ENCODE measurements around the gene TPP1. TPM values are rescaled to one million over a fixed set of nuclear protein-coding genes. Genes with fewer than 3 reads are reported as not detected.

The TPP1 gene
- total RNA-seq, 1 donor from 2014 or later: 207 TPM

DNA sequence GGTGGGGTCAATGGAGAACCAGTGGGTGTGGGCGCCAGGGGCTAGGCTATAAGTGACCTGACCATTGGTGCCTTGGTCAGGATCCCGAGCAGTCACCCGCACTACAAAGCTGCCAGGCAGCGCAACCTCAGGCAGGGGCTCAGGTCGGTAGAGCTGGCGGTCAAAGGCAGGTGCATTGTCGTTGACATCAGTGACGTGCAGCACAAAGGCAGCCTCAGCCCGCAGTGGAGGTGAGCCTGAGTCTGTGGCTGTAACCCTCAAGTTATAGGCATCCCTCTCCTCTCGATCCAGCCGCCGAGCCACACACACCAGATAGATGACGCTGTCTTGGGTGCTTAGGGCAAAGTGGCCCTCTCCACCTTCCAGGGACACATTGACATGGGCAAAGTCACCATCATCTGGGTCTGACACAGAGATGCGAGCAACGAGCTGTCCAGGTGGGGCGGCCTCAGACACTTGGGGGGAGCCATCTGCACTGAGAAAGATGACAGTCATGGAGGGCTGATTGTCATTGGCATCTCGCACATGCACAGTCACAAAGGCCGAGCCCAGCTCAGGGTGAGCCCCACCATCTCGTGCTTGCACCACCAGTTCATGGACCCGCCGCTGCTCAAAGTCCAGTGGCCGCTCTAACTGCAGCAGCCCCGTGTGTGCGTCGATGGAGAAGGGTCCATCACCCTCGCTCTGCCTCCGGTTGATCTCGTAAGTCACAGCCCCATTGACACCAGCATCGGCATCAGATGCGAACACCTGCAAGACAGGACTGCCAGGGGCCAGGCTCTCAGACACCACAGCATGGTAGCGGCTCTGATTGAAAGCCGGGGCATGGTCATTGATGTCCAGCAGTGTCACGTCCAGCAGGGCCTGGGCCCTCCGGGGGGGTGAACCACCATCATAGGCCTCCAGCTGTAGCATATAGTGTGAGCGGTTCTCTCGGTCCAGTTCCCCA, 21.1 kb upstream of the TPP1 start:
- no peak for ATAC-seq
- Histone ChIP-seq H3K27me3 (no peaks in the 10 kb centered on the region), H3K9me3 (no peaks in the 10 kb centered on the region), H3K4me3 (no peak overlapping the region), H3K36me3 (no peaks in the 10 kb centered on the region), H3K27ac (no peak overlapping the region), H3K4me1 (peaks cover 34% of the 10 kb centered on the region)
- TF ChIP-seq, protein P1, sequence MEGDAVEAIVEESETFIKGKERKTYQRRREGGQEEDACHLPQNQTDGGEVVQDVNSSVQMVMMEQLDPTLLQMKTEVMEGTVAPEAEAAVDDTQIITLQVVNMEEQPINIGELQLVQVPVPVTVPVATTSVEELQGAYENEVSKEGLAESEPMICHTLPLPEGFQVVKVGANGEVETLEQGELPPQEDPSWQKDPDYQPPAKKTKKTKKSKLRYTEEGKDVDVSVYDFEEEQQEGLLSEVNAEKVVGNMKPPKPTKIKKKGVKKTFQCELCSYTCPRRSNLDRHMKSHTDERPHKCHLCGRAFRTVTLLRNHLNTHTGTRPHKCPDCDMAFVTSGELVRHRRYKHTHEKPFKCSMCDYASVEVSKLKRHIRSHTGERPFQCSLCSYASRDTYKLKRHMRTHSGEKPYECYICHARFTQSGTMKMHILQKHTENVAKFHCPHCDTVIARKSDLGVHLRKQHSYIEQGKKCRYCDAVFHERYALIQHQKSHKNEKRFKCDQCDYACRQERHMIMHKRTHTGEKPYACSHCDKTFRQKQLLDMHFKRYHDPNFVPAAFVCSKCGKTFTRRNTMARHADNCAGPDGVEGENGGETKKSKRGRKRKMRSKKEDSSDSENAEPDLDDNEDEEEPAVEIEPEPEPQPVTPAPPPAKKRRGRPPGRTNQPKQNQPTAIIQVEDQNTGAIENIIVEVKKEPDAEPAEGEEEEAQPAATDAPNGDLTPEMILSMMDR (IDR thresholded peaks at IDR 0.05): no peak
- DNase-seq: no peak
- intact Hi-C loops (cut with DNase I): no loop called here

DNA sequence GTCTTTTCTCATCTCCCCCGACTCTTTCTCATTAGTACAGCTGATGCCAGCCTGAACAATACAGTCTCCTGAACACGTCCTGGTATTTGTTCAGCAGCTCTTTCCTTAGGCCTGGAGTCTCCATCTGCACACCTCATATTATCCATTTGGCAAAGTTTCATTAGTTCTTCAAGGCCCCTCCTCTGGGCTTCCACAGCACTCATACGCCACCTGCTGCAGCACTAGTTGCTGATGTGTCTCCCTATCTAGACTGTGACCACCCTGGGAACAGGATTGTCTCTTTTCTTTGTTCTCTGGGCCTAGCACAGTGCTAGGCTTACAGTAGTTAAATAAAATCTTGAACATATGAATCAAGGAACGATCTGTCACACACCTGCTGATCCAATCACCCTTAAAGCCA, 19.2 kb upstream of the TPP1 start:
- ATAC-seq (no peak), DNase-seq (no peak)
- intact Hi-C loops (cut with DNase I): no loop called here
- Histone ChIP-seq H3K9me3 (no peaks in the 10 kb centered on the region), H3K4me1 (peaks cover 35% of the 10 kb centered on the region), H3K27ac (no peak overlapping the region), H3K36me3 (no peaks in the 10 kb centered on the region), H3K27me3 (no peaks in the 10 kb centered on the region), H3K4me3 (no peak overlapping the region)
- TF ChIP-seq, protein P1 (IDR thresholded peaks at IDR 0.05): no peak

DNA sequence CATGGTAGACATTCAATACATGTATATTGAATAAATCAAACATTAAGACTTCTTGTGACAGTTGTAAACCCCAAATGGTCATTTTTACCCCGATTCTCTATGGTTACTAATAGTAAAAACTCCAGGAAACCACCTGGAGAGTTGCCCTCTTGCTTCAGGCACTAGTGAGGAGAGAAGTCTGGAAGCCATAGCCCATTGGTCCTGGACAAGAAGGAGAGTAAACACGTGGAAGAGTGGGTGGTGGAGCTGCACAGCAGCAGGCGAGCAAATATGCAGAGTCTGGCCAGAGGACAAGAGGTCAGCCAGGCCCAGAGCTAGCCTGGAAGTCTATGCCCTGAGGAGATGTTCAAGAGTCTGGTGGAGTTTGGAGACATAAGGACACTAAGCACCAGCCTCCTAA, 18.6 kb upstream of the TPP1 start:
- no peak overlapping the region for H3K4me3 ChIP-seq
- H3K27ac ChIP-seq: no peak overlapping the region
- DNase-seq (no peak), ATAC-seq (peak; percentile 84)
- intact Hi-C loops (cut with DNase I): no loop called here
- H3K36me3 ChIP-seq: no peaks in the 10 kb centered on the region
- H3K9me3 ChIP-seq: no peaks in the 10 kb centered on the region
- no peaks in the 10 kb centered on the region for H3K27me3 ChIP-seq
- TF ChIP-seq, protein P1 (IDR thresholded peaks at IDR 0.05): no peak
- peaks cover 35% of the 10 kb centered on the region for H3K4me1 ChIP-seq

DNA sequence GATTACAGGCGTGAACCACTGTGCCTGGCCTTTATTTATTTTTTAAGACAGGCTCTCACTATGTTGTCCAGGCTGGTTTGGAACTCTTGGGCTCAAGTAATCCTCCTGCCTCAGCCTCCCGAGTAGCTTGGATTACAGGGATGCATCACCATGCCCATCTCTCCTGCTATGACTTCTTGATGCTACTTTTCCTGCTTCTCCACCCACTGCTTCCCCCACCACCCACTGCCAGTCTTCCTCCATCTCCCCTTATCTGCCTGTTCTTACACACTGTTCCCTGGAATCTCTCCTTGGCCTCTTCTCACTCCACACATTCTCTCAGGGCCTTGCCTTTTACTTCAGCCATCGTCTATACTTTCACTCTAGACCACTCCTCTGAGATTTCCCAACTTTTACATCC, 17.3 kb upstream of the TPP1 start:
- DNase-seq (no peak), ATAC-seq (no peak)
- peaks cover 35% of the 10 kb centered on the region for H3K4me1 ChIP-seq
- H3K27me3 ChIP-seq: no peaks in the 10 kb centered on the region
- H3K9me3 ChIP-seq: no peaks in the 10 kb centered on the region
- intact Hi-C loops (cut with DNase I): no loop called here
- H3K4me3 ChIP-seq: no peak overlapping the region
- H3K27ac ChIP-seq: peak overlapping the region; percentile 39
- TF ChIP-seq, protein P1 (IDR thresholded peaks at IDR 0.05): no peak
- peaks cover 7% of the 10 kb centered on the region for H3K36me3 ChIP-seq

DNA sequence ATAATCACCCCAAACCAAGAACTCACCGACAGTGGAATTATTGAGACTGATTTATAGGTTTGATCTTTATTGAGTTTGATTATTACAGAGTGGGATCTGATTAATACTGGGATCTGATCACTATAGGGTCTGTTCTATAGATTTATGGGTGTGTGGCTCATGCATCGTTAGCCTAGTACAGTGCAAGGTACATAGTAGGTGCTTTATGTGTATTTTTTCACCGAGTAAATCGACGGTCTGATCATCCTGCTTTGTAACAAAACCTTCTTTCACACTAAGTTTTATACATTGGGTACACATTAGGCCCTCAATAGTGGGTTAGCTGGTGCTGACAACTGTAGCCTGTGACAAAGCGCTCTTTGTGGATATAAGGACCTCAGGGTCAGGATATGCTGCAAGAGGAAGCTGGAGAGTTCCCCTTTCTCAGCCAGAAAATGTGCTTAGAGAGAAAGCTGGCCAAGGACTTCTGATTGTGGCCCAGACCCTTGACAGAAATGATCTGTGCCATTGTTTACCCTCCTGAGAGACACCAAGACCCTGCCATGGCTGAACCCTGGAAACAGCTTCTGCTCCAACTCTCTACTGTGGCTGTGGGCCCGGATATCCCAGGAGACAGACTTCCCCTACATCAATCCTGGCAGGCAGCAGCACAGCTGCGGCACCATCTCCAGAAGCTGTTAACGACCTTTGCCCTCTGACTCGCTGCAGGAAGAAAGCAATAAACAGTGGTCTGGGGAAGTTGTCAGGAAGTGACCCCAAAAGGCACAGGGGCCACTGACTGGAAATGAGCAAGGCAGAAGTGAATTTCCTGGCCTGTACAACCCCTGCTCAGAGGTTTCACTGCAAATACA, 16.1 kb upstream of the TPP1 start:
- no peak for DNase-seq
- H3K27ac ChIP-seq: peak overlapping the region; percentile 39
- intact Hi-C loops (cut with DNase I): no loop called here
- peak; percentile 64 for ATAC-seq
- TF ChIP-seq, protein P1 (IDR thresholded peaks at IDR 0.05): no peak
- peaks cover 7% of the 10 kb centered on the region for H3K36me3 ChIP-seq
- no peak overlapping the region for H3K4me3 ChIP-seq
- peaks cover 35% of the 10 kb centered on the region for H3K4me1 ChIP-seq
- H3K27me3 ChIP-seq: no peaks in the 10 kb centered on the region
- no peaks in the 10 kb centered on the region for H3K9me3 ChIP-seq
